Suprapubic skin (tissue), 4 donors: ENCODE measurements around the gene SERGEF. TPM values are rescaled to one million over a fixed set of nuclear protein-coding genes. Genes with fewer than 3 reads are reported as not detected.

Source experiments
- DNase-seq, 2 donors: peaks; one replicate each; pipeline ENCODE4 v3.0.0-alpha.2; 2019; ENCODE audit warnings: low spot score in 2 of 2
- H3K27ac ChIP-seq: fragments of 200-600 bp; sonication (generic); one replicate; pipeline ENCODE4 v1.5.1; 2019
- H3K27me3 ChIP-seq: fragments of 200-600 bp; sonication (generic); one replicate; pipeline ENCODE4 v1.5.1; 2019
- H3K36me3 ChIP-seq: fragments of 200-600 bp; sonication (generic); one replicate; pipeline ENCODE4 v1.5.1; 2019
- H3K4me1 ChIP-seq: fragments of 200-600 bp; sonication (generic); one replicate; pipeline ENCODE4 v1.5.1; 2019
- H3K4me3 ChIP-seq: fragments of 200-600 bp; sonication (generic); one replicate; pipeline ENCODE4 v1.5.1; 2019; ENCODE audit warnings: mild to moderate bottlenecking
- H3K9me3 ChIP-seq: fragments of 200-600 bp; sonication (generic); one replicate; pipeline ENCODE4 v1.5.1; 2019
- EP300 ChIP-seq: sonication (generic); formaldehyde crosslinking; IDR thresholded peaks from one replicate; pipeline ENCODE4 v1.6.1; 2017; ENCODE audit warnings: antibody characterized with exemption
- POLR2A ChIP-seq, 2 donors: fragments of 450-650 bp; IDR thresholded peaks; one replicate each; pipeline ENCODE4 v1.6.1; 2017; ENCODE audit warnings: antibody characterized with exemption in 2 of 2, mild to moderate bottlenecking in 2 of 2, moderate library complexity in 2 of 2
- POLR2AphosphoS5 ChIP-seq, 3 donors: sonication (generic); formaldehyde crosslinking; IDR thresholded peaks; one replicate each; pipeline ENCODE4 v1.6.1; 2017; ENCODE audit warnings: antibody characterized with exemption in 3 of 3
- WGBS: methylation state at CpG from one replicate; pipeline ENCODE4 v1.1.5; 2018; 5-methylcytosine and 5-hydroxymethylcytosine counted together
- total RNA-seq, 4 donors: library from RNA; depleted of rRNA; stranded (reverse); fragments of >200 nt; gene quantifications; one replicate each; pipeline ENCODE4 v1.1.0, GENCODE V29; 2016
- TF ChIP-seq, protein P1 (sequence below), 2 donors: fragments of 200-600 bp in 1 of 2; fragments of 450-650 bp in 1 of 2; sonication (generic) in 1 of 2; IDR thresholded peaks; one replicate each; pipeline ENCODE4 v1.5.1; 2016 to 2019; ENCODE audit warnings: antibody characterized with exemption in 2 of 2, mild to moderate bottlenecking in 1 of 2, moderate library complexity in 1 of 2

SERGEF gene
- total RNA-seq, 4 donors from 2014 or later: 24.1 to 37.4 (median 29.9) TPM

DNA sequence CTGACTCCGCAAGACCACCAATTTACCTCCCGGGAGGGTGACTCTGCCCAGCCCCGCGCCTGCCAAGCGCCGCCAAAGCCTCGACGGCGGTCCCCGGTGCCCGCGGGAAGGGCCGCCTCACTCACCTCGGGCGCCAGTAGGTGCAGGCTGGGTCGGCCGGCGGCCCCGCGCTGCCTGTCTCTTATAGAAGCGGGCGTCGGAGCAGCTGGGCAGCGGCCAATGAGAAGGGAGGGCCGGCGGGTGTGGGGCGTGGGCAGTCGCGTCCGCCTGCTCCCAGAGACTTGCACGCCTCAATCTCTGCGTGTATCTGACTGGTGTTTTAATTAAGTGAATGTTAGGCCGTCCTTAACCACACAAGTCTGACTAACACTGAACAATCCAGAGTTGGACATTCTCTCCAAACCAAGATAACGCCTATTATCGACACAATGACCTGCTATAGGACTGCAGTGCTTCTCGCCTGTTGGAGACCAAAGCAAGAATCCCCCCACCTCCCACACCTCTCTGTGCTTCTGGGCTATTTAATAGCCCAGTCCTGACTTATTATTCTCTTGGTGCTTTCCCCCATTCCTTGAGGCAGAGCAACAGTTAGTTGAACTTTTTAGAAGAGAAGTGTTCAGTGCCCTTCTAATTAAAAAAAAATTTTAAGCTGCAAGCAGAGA, 33.4 kb upstream of the SERGEF start, which contains the start of gene TPH1:
TSS of gene TPH1 (minus strand) at position 154 of the 662 bp plus-strand sequence. CDS start 5,507 bp downstream, outside the sequence.
- Histone ChIP-seq H3K4me1 (peaks cover 11% of the 10 kb centered on the region), H3K9me3 (no peaks in the 10 kb centered on the region), H3K27me3 (peaks cover 12% of the 10 kb centered on the region), H3K27ac (no peak within 1 kb of the TSS), H3K4me3 (peak within 1 kb of the TSS; percentile 24), H3K36me3 (no peaks in the 10 kb centered on the region)
- TF ChIP-seq, protein P1, sequence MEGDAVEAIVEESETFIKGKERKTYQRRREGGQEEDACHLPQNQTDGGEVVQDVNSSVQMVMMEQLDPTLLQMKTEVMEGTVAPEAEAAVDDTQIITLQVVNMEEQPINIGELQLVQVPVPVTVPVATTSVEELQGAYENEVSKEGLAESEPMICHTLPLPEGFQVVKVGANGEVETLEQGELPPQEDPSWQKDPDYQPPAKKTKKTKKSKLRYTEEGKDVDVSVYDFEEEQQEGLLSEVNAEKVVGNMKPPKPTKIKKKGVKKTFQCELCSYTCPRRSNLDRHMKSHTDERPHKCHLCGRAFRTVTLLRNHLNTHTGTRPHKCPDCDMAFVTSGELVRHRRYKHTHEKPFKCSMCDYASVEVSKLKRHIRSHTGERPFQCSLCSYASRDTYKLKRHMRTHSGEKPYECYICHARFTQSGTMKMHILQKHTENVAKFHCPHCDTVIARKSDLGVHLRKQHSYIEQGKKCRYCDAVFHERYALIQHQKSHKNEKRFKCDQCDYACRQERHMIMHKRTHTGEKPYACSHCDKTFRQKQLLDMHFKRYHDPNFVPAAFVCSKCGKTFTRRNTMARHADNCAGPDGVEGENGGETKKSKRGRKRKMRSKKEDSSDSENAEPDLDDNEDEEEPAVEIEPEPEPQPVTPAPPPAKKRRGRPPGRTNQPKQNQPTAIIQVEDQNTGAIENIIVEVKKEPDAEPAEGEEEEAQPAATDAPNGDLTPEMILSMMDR (IDR thresholded peaks at IDR 0.05): no peak
- TF ChIP-seq POLR2A (IDR thresholded peaks at IDR 0.05) (no peak), POLR2AphosphoS5 (IDR thresholded peaks at IDR 0.05) (no peak), EP300 (no peak)
- WGBS: 15% methylated on average over 6 of the region's 36 CpGs
- DNase-seq: no peak

GRCh38 chr11:18036456-18036855, 23.6 kb upstream of the SERGEF start:
- TF ChIP-seq POLR2A (IDR thresholded peaks at IDR 0.05) (no peak), POLR2AphosphoS5 (IDR thresholded peaks at IDR 0.05) (no peak), EP300 (no peak)
- TF ChIP-seq, protein P1 (IDR thresholded peaks at IDR 0.05): no peak
- Histone ChIP-seq H3K36me3 (no peaks in the 10 kb centered on the region), H3K4me1 (no peaks in the 10 kb centered on the region), H3K4me3 (no peak overlapping the region), H3K27ac (no peak overlapping the region), H3K27me3 (no peaks in the 10 kb centered on the region), H3K9me3 (no peaks in the 10 kb centered on the region)
- no peak for DNase-seq

DNA sequence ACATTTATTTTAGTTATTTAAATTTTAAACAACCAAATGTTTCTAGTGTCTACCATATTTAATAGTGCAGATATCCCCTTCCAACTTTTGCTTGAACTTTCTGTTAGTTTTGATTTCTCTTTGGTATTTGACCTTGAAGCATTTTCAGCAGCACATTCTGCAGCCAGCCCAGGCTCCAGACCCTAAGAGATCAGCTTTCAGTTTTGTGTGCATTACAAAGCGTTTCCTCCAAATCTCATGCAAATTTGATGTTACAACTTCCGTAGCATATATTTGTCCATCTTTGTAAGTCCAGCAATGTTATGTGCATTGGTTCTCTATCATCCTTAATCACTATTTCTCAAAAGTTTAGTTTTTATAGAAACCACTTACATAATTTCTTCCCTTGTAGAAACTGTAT, 14.6 kb upstream of the SERGEF start:
- 96% methylated on average over 2 of the region's 2 CpGs for whole genome bisulfite sequencing
- no peaks in the 10 kb centered on the region for H3K9me3 ChIP-seq
- H3K27me3 ChIP-seq: no peaks in the 10 kb centered on the region
- no peak for DNase-seq
- no peak overlapping the region for H3K4me3 ChIP-seq
- H3K36me3 ChIP-seq: no peaks in the 10 kb centered on the region
- TF ChIP-seq, protein P1 (IDR thresholded peaks at IDR 0.05): no peak
- TF ChIP-seq POLR2A (IDR thresholded peaks at IDR 0.05) (no peak), POLR2AphosphoS5 (IDR thresholded peaks at IDR 0.05) (no peak), EP300 (no peak)
- H3K27ac ChIP-seq: no peak overlapping the region
- no peaks in the 10 kb centered on the region for H3K4me1 ChIP-seq

- 77% methylated on average over 1 of the region's 1 CpG for WGBS
- no peaks in the 10 kb centered on the region for H3K9me3 ChIP-seq
- no peaks in the 10 kb centered on the region for H3K27me3 ChIP-seq
- no peak overlapping the region for H3K27ac ChIP-seq
- no peaks in the 10 kb centered on the region for H3K36me3 ChIP-seq
- no peaks in the 10 kb centered on the region for H3K4me1 ChIP-seq
- no peak overlapping the region for H3K4me3 ChIP-seq
- TF ChIP-seq POLR2A (IDR thresholded peaks at IDR 0.05) (no peak), POLR2AphosphoS5 (IDR thresholded peaks at IDR 0.05) (no peak), EP300 (no peak)
- TF ChIP-seq, protein P1 (IDR thresholded peaks at IDR 0.05): no peak
- no peak for DNase-seq
These were observed 9.6 kb upstream of the SERGEF start for GRCh38 chr11:18022419-18022818.

DNA sequence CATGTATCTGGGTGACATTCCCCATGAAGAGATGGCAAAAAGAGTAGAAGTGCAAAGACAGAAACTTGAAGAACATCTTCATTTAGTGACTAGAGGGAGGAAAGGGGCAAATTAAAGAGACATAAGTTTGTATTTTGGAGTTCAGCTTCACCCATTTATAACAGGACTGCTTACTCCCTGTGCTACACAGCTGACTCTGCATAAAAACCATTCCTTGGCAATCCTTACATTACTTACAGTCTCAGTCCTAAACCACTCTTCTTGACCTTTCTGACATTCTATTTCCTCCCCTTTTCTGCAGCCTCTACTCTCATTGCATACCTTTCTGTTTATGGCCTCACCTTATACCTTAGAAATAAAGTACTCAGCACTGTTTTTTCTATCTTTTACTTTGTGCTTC, 6.8 kb upstream of the SERGEF start:
- H3K36me3 ChIP-seq: no peaks in the 10 kb centered on the region
- no peaks in the 10 kb centered on the region for H3K27me3 ChIP-seq
- no peak overlapping the region for H3K4me3 ChIP-seq
- TF ChIP-seq EP300 (no peak), POLR2AphosphoS5 (IDR thresholded peaks at IDR 0.05) (no peak), POLR2A (IDR thresholded peaks at IDR 0.05) (no peak)
- TF ChIP-seq, protein P1 (IDR thresholded peaks at IDR 0.05): no peak
- no peaks in the 10 kb centered on the region for H3K4me1 ChIP-seq
- DNase-seq: no peak
- H3K9me3 ChIP-seq: no peaks in the 10 kb centered on the region
- H3K27ac ChIP-seq: no peak overlapping the region
